ENCODE data around the gene DUSP16. TPM values are rescaled to one million over a fixed set of nuclear protein-coding genes. Genes with fewer than 3 reads are reported as not detected.

The DUSP16 gene
- total and polyA plus RNA-seq, 2 experiments from 2014 or later: 11.7 to 59.4 TPM

DNA sequence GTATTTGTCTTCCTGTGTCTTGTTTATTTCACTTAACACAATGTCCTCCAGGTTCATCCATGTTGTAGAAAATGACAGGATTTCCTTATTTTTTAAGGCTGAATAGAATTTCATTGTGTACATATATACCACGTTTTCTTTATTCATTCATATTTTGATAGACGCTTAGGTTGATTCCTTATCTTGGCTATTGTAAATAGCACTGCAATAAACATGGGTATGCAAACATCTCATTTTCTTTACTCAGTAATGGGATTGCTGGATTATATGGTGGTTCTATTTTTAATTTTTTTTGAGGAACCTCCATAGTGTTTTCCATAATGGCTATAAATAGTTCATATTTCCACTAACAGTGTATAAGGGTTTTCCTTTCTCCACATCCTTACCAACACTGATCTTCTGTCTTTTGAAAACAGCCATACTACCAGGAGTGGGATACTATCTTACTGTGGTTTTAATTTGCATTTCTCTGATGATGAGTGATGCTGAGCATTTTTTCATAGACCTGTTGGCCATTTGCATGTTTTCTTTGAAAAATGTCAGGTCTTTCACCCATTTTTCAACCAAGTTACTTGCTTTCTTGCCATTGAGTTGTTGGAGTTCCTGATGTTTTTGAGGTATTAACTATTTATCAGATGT is 32.8 kb downstream of the DUSP16 start (continued):
- TF ChIP-seq, protein P1, sequence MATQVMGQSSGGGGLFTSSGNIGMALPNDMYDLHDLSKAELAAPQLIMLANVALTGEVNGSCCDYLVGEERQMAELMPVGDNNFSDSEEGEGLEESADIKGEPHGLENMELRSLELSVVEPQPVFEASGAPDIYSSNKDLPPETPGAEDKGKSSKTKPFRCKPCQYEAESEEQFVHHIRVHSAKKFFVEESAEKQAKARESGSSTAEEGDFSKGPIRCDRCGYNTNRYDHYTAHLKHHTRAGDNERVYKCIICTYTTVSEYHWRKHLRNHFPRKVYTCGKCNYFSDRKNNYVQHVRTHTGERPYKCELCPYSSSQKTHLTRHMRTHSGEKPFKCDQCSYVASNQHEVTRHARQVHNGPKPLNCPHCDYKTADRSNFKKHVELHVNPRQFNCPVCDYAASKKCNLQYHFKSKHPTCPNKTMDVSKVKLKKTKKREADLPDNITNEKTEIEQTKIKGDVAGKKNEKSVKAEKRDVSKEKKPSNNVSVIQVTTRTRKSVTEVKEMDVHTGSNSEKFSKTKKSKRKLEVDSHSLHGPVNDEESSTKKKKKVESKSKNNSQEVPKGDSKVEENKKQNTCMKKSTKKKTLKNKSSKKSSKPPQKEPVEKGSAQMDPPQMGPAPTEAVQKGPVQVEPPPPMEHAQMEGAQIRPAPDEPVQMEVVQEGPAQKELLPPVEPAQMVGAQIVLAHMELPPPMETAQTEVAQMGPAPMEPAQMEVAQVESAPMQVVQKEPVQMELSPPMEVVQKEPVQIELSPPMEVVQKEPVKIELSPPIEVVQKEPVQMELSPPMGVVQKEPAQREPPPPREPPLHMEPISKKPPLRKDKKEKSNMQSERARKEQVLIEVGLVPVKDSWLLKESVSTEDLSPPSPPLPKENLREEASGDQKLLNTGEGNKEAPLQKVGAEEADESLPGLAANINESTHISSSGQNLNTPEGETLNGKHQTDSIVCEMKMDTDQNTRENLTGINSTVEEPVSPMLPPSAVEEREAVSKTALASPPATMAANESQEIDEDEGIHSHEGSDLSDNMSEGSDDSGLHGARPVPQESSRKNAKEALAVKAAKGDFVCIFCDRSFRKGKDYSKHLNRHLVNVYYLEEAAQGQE (IDR thresholded peaks at IDR 0.05; ENCODE audit: unreplicated experiment): no peak

DNA sequence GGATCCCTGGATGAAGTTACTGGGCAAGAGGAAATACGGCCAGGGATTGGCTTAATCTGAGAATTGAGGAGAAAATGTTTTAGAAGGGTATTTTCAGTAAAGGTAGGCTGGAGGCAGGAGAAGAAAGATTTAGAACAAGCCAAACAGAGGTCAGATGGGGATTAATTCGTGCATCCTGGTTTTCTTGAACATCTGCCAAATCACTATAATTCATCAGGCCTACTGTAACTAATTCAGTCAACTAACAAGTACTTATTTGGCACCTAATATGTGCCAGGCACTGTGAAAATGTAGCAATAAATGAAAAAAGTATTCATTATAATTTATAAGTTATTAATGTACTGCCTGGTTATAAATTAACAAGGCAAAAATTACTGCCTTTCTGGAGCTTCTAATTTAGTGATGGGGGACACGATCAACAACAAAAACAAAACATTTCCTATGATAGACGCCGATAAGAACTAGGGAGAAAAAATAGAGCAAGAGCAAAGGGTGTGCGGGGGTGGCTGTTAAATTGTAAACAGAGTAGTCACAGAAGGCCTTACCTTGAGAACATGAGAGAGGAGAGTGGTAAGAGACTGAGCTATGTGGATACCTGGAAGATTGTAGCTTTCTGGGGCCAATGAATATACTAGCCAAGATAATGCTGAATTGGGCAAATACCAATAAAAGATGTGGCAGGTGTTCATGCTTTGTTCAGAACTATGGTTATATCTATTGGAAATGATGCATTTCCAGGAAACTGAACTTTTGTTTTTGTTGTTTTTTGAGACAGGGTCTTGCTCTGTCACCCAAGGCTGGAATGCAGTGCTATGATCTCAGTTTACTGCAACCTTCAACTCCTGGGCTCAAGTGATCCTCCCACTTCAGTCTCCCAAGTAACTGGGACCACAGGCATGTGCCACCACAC is 34.0 kb downstream of the DUSP16 start:
- peaks cover 3% of the 10 kb centered on the region; the same call in 1 of the 3 replicates for H3K36me3 Mint-ChIP-seq (ENCODE audit: low read depth)
- peak; percentile 12; the same call in 1 of the 3 replicates for ATAC-seq
- no peak for DNase-seq (ENCODE audit: low spot score)

More for the DNA sequence above, 34.0 kb downstream of the DUSP16 start:
- H3K4me1 ChIP-seq (ENCODE audit: insufficient read depth): peaks cover 28% of the 10 kb centered on the region
- Mint-ChIP-seq H3K9me3 (no peaks in the 10 kb centered on the region), H3K4me3 (no peak overlapping the region; the same call in 2 of the 3 replicates), H3K4me1 (peaks cover 40% of the 10 kb centered on the region), H3K27ac (peak overlapping the region; percentile 76), H3K27me3 (ENCODE audit: insufficient read depth, low read depth, poor library complexity) (peaks cover 3% of the 10 kb centered on the region)
- H3K79me2 ChIP-seq (replicated peaks; ENCODE audit: insufficient read depth): peaks cover 60% of the 10 kb centered on the region
- H3K4me3 ChIP-seq: no peak overlapping the region
- H4K20me1 ChIP-seq (replicated peaks; ENCODE audit: insufficient read depth): 0 out of 2 replicates have a peak, but pooled peaks cover 2% of the 10 kb centered on the region
- H3K4me2 ChIP-seq: peak overlapping the region; percentile 33
- TF ChIP-seq NANOG (IDR thresholded peaks at IDR 0.05; ENCODE audit: borderline replicate concordance) (no peak), STAT1 (IDR thresholded peaks at IDR 0.05; ENCODE audit: unreplicated experiment) (no peak), CREB1 (CRISPR knock-in tag; IDR thresholded peaks at IDR 0.05; ENCODE audit: low read depth) (no peak), EZH2 (IDR thresholded peaks at IDR 0.05; ENCODE audit: low read depth, unreplicated experiment) (no peak), ZNF114 (CRISPR knock-in tag; IDR thresholded peaks at IDR 0.05) (no peak), POLR2AphosphoS5 (IDR thresholded peaks at IDR 0.05; ENCODE audit: low read depth) (no peak), JUNB (IDR thresholded peaks at IDR 0.05; ENCODE audit: unreplicated experiment) (no peak), EZH2phosphoT487 (IDR thresholded peaks at IDR 0.05; ENCODE audit: unreplicated experiment) (no peak)
- TF ChIP-seq, protein P2, sequence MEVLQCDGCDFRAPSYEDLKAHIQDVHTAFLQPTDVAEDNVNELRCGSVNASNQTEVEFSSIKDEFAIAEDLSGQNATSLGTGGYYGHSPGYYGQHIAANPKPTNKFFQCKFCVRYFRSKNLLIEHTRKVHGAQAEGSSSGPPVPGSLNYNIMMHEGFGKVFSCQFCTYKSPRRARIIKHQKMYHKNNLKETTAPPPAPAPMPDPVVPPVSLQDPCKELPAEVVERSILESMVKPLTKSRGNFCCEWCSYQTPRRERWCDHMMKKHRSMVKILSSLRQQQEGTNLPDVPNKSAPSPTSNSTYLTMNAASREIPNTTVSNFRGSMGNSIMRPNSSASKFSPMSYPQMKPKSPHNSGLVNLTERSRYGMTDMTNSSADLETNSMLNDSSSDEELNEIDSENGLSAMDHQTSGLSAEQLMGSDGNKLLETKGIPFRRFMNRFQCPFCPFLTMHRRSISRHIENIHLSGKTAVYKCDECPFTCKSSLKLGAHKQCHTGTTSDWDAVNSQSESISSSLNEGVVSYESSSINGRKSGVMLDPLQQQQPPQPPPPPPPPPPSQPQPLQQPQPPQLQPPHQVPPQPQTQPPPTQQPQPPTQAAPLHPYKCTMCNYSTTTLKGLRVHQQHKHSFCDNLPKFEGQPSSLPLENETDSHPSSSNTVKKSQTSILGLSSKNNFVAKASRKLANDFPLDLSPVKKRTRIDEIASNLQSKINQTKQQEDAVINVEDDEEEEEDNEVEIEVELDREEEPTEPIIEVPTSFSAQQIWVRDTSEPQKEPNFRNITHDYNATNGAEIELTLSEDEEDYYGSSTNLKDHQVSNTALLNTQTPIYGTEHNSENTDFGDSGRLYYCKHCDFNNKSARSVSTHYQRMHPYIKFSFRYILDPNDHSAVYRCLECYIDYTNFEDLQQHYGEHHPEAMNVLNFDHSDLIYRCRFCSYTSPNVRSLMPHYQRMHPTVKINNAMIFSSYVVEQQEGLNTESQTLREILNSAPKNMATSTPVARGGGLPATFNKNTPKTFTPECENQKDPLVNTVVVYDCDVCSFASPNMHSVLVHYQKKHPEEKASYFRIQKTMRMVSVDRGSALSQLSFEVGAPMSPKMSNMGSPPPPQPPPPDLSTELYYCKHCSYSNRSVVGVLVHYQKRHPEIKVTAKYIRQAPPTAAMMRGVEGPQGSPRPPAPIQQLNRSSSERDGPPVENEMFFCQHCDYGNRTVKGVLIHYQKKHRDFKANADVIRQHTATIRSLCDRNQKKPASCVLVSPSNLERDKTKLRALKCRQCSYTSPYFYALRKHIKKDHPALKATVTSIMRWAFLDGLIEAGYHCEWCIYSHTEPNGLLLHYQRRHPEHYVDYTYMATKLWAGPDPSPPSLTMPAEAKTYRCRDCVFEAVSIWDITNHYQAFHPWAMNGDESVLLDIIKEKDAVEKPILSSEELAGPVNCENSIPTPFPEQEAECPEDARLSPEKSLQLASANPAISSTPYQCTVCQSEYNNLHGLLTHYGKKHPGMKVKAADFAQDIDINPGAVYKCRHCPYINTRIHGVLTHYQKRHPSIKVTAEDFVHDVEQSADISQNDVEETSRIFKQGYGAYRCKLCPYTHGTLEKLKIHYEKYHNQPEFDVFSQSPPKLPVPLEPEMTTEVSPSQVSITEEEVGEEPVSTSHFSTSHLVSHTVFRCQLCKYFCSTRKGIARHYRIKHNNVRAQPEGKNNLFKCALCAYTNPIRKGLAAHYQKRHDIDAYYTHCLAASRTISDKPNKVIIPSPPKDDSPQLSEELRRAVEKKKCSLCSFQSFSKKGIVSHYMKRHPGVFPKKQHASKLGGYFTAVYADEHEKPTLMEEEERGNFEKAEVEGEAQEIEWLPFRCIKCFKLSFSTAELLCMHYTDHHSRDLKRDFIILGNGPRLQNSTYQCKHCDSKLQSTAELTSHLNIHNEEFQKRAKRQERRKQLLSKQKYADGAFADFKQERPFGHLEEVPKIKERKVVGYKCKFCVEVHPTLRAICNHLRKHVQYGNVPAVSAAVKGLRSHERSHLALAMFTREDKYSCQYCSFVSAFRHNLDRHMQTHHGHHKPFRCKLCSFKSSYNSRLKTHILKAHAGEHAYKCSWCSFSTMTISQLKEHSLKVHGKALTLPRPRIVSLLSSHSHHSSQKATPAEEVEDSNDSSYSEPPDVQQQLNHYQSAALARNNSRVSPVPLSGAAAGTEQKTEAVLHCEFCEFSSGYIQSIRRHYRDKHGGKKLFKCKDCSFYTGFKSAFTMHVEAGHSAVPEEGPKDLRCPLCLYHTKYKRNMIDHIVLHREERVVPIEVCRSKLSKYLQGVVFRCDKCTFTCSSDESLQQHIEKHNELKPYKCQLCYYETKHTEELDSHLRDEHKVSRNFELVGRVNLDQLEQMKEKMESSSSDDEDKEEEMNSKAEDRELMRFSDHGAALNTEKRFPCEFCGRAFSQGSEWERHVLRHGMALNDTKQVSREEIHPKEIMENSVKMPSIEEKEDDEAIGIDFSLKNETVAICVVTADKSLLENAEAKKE (CRISPR knock-in tag; IDR thresholded peaks at IDR 0.05): no peak
- TF ChIP-seq, protein P3, sequence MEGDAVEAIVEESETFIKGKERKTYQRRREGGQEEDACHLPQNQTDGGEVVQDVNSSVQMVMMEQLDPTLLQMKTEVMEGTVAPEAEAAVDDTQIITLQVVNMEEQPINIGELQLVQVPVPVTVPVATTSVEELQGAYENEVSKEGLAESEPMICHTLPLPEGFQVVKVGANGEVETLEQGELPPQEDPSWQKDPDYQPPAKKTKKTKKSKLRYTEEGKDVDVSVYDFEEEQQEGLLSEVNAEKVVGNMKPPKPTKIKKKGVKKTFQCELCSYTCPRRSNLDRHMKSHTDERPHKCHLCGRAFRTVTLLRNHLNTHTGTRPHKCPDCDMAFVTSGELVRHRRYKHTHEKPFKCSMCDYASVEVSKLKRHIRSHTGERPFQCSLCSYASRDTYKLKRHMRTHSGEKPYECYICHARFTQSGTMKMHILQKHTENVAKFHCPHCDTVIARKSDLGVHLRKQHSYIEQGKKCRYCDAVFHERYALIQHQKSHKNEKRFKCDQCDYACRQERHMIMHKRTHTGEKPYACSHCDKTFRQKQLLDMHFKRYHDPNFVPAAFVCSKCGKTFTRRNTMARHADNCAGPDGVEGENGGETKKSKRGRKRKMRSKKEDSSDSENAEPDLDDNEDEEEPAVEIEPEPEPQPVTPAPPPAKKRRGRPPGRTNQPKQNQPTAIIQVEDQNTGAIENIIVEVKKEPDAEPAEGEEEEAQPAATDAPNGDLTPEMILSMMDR (conservative IDR thresholded peaks at IDR 0.05; ENCODE audit: low read depth in 2 of 2): no peak
- no peaks in the 10 kb centered on the region for H3F3A ChIP-seq (replicated peaks; ENCODE audit: low read depth)
- peak overlapping the region; percentile 68 for H3K27ac ChIP-seq (ENCODE audit: low read depth)
- H3K36me3 ChIP-seq (ENCODE audit: insufficient read depth): no peaks in the 10 kb centered on the region
- no peaks in the 10 kb centered on the region for H3K9me2 ChIP-seq (ENCODE audit: insufficient read depth)
- no peak overlapping the region for H2AFZ ChIP-seq
- no peaks in the 10 kb centered on the region for H3K27me3 ChIP-seq (ENCODE audit: insufficient read depth)

All from GM23338 (cell line).